Activated gamma-delta T cell (primary cell): ENCODE results near the gene SLC6A18.

ENCODE experiments used
- DNase-seq: peaks from one replicate; lab custom pipeline; 2025; lab: John Stamatoyannopoulos, UW

SLC6A18 gene

GRCh38 chr5:1292139-1292538, 67.0 kb downstream of the SLC6A18 start:
- no peak for DNase-seq

GRCh38 chr5:1292846-1293415, 67.8 kb downstream of the SLC6A18 start:
- DNase-seq, result no peak

GRCh38 chr5:1293416-1294205, 68.4 kb downstream of the SLC6A18 start:
- DNase-seq, result no peak

GRCh38 chr5:1294206-1294834, 69.1 kb downstream of the SLC6A18 start:
- DNase-seq, result no peak

- DNase-seq, result peak; percentile 15
Measured at GRCh38 chr5:1294835-1295649, 69.9 kb downstream of the SLC6A18 start, which contains the start of gene TERT. TERT (minus strand) TSS chr5:1295068; CDS start chr5:1294989, 79 bp downstream.

GRCh38 chr5:1295650-1296037, 70.5 kb downstream of the SLC6A18 start:
- no peak for DNase-seq
